Activated CD8-positive, alpha-beta memory T cell treated with anti-CD3 and anti-CD28 coated beads for 24 hours (primary cell): Measurements from ENCODE around the gene G6PC3.

Experiments used
- DNase-seq: peaks from one replicate; pipeline ENCODE4 v3.0.0-alpha.2; 2020

The G6PC3 gene

GRCh38 chr17:44062871-44063270, 7.7 kb upstream of the G6PC3 start:
- no peak for DNase-seq

- no peak for DNase-seq
Measured at GRCh38 chr17:44063704-44064639, 6.6 kb upstream of the G6PC3 start.

GRCh38 chr17:44065668-44066203, 4.8 kb upstream of the G6PC3 start:
- peak; percentile 68 for DNase-seq

GRCh38 chr17:44066204-44066930, 4.2 kb upstream of the G6PC3 start, which contains the start of gene LSM12:
TSS of gene LSM12 (minus strand) at chr17:44066671. CDS start at chr17:44066587, 84 bp downstream.
- peak; percentile 97 for DNase-seq

- no peak for DNase-seq
Measured at GRCh38 chr17:44067545-44067940, 3.0 kb upstream of the G6PC3 start.

- DNase-seq = peak; percentile 65
Measured at GRCh38 chr17:44069974-44070454, 521 bp upstream of the G6PC3 start.

- no peak for DNase-seq
Measured at GRCh38 chr17:44071198-44071520, 624 bp downstream of the G6PC3 start.

GRCh38 chr17:44071772-44072171, 1.2 kb downstream of the G6PC3 start:
- DNase-seq = no peak

GRCh38 chr17:44074231-44074910, 3.8 kb downstream of the G6PC3 start:
- no peak for DNase-seq

- no peak for DNase-seq
Measured at GRCh38 chr17:44074911-44075285, 4.4 kb downstream of the G6PC3 start.

- no peak for DNase-seq
Measured at GRCh38 chr17:44075598-44076293, 5.2 kb downstream of the G6PC3 start.

GRCh38 chr17:44076716-44077594, 6.4 kb downstream of the G6PC3 start:
- no peak for DNase-seq

GRCh38 chr17:44077595-44077909, 7.0 kb downstream of the G6PC3 start:
- no peak for DNase-seq

GRCh38 chr17:44078412-44078811, 7.9 kb downstream of the G6PC3 start:
- no peak for DNase-seq

- no peak for DNase-seq
Measured at GRCh38 chr17:44079877-44080821, 9.6 kb downstream of the G6PC3 start.

- no peak for DNase-seq
Measured at GRCh38 chr17:44081681-44082080, 11.1 kb downstream of the G6PC3 start.

- DNase-seq = no peak
Measured at GRCh38 chr17:44082256-44082927, 11.9 kb downstream of the G6PC3 start.

GRCh38 chr17:44083250-44083849, 12.8 kb downstream of the G6PC3 start:
- DNase-seq = no peak

GRCh38 chr17:44084131-44084538, 13.6 kb downstream of the G6PC3 start:
- peak; percentile 77 for DNase-seq
